Breast epithelium (tissue), 3 donors: Measurements from ENCODE around the gene CLDND1.

Source experiments
- POLR2A ChIP-seq: fragments of 450-650 bp; IDR thresholded peaks from one replicate; pipeline ENCODE4 v1.6.1; 2016; ENCODE audit warnings: antibody characterized with exemption, mild to moderate bottlenecking, moderate library complexity
- POLR2AphosphoS5 ChIP-seq, 3 donors: sonication (generic); formaldehyde crosslinking; IDR thresholded peaks; one replicate each; pipeline ENCODE4 v1.6.1; 2017; ENCODE audit warnings: antibody characterized with exemption in 3 of 3
- TF ChIP-seq, protein P1 (sequence below), 3 donors: fragments of 450-650 bp; IDR thresholded peaks; one replicate each; pipeline ENCODE4 v1.5.1; 2016 to 2017; ENCODE audit warnings: antibody characterized with exemption in 3 of 3, mild to moderate bottlenecking in 3 of 3, moderate library complexity in 3 of 3

DNA sequence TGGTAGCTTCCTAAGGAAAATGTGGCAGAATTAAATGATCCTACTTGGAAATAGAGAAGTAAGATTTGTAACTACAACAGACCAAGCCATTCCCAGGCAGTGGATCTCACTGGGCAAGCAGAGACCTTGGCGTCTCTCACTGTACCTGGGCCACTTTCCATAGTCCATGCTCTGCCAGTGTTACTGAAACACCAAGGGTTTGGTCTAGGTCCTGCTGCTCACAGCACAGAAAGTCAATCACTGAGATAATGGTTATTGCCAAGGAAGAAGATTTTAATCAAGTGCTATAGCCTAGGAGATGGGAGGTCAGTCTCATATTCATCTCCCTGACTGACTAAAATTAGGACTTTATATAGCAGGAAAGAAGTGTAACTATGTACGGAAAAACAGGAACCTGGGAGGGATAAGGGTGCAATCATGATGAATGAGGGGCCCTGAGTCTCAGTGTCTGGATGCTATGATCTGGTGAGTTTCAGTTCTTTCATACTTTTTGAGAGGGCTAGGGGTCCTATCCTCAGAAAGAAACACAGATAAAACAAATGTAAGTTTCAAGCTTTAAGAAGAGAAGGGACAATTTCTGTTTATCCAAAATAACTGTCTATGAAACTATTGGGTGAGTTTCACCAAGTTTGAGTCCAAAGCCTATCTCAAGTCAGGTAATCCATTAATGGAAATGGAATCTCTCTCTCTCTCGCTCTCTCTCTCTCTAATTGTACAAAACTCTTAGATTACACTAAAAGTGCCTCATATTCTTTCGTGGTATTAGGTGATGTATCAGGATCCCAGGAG lies 29.7 kb upstream of the CLDND1 start:
- no peak for TF ChIP-seq POLR2A
- TF ChIP-seq, protein P1, sequence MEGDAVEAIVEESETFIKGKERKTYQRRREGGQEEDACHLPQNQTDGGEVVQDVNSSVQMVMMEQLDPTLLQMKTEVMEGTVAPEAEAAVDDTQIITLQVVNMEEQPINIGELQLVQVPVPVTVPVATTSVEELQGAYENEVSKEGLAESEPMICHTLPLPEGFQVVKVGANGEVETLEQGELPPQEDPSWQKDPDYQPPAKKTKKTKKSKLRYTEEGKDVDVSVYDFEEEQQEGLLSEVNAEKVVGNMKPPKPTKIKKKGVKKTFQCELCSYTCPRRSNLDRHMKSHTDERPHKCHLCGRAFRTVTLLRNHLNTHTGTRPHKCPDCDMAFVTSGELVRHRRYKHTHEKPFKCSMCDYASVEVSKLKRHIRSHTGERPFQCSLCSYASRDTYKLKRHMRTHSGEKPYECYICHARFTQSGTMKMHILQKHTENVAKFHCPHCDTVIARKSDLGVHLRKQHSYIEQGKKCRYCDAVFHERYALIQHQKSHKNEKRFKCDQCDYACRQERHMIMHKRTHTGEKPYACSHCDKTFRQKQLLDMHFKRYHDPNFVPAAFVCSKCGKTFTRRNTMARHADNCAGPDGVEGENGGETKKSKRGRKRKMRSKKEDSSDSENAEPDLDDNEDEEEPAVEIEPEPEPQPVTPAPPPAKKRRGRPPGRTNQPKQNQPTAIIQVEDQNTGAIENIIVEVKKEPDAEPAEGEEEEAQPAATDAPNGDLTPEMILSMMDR (IDR thresholded peaks at IDR 0.05) = no peak
- TF ChIP-seq POLR2AphosphoS5 (IDR thresholded peaks at IDR 0.05) = no peak
